ENCODE data around the gene ELF2.

- TF ChIP-seq, protein P1, sequence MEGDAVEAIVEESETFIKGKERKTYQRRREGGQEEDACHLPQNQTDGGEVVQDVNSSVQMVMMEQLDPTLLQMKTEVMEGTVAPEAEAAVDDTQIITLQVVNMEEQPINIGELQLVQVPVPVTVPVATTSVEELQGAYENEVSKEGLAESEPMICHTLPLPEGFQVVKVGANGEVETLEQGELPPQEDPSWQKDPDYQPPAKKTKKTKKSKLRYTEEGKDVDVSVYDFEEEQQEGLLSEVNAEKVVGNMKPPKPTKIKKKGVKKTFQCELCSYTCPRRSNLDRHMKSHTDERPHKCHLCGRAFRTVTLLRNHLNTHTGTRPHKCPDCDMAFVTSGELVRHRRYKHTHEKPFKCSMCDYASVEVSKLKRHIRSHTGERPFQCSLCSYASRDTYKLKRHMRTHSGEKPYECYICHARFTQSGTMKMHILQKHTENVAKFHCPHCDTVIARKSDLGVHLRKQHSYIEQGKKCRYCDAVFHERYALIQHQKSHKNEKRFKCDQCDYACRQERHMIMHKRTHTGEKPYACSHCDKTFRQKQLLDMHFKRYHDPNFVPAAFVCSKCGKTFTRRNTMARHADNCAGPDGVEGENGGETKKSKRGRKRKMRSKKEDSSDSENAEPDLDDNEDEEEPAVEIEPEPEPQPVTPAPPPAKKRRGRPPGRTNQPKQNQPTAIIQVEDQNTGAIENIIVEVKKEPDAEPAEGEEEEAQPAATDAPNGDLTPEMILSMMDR (IDR thresholded peaks at IDR 0.05) = no peak
- peak in 1 of 2 donors; percentile 40 for TF ChIP-seq POLR2A (IDR thresholded peaks at IDR 0.05)
Measured at GRCh38 chr4:139028191-139028661, 148.8 kb downstream of the ELF2 start.

All from heart left ventricle (tissue), 13 donors.